Bronchial epithelial cell (primary cell): ENCODE measurements around the gene SYAP1. TPM values are rescaled to one million over a fixed set of nuclear protein-coding genes. Genes with fewer than 3 reads are reported as not detected.

Experiments used
- DNase-seq: peaks from one replicate; pipeline ENCODE4 v3.0.0-alpha.2; 2010; ENCODE audit warnings: low read depth
- FAIRE-seq: peaks from 2 replicates; lab custom pipeline; 2011; peaks lifted over from hg19 to GRCh38; lab: Jason Lieb, UNC
- H3K27me3 ChIP-seq: 2 replicates; pipeline ENCODE4 v1.5.1; 2011; ENCODE audit warnings: low read length; ENCODE audit not compliant: control insufficient read depth, insufficient read depth
- H3K36me3 ChIP-seq: 2 replicates; pipeline ENCODE4 v1.5.1; 2011; ENCODE audit warnings: low read length; ENCODE audit not compliant: control insufficient read depth, insufficient read depth
- H3K4me3 ChIP-seq: 2 replicates; pipeline ENCODE4 v1.5.1; 2011; ENCODE audit warnings: mild to moderate bottlenecking, low read depth, low read length, control low read depth
- CTCF ChIP-seq: IDR thresholded peaks from 2 replicates; pipeline ENCODE4 v1.5.1; 2011; ENCODE audit warnings: mild to moderate bottlenecking, moderate library complexity, low read length, control low read depth, inconsistent platforms; ENCODE audit not compliant: insufficient read depth, severe bottlenecking
- total RNA-seq: library from RNA; depleted of rRNA; stranded (reverse); fragments of >200 nt; gene quantifications from 2 replicates; pipeline ENCODE4 v1.2.1, GENCODE V29; 2014

The SYAP1 gene
- total RNA-seq, 1 donor from 2014 or later, result 21.1 TPM

GRCh38 chrX:16785247-16786138 is 66.1 kb downstream of the SYAP1 start:
- no peak for DNase-seq
- FAIRE-seq, result no peak
- H3K36me3 ChIP-seq, result no peaks in the 10 kb centered on the region
- no peaks in the 10 kb centered on the region for H3K27me3 ChIP-seq
- no peak for TF ChIP-seq CTCF
- peak overlapping the region; percentile 48 for H3K4me3 ChIP-seq

GRCh38 chrX:16786139-16786790 is 66.9 kb downstream of the SYAP1 start, which contains the start of gene TXLNG:
Gene TXLNG, plus strand, starts transcription at chrX:16786466. Its CDS starts 22 bp downstream, at chrX:16786488.
- H3K36me3 ChIP-seq, result no peaks in the 10 kb centered on the region
- TF ChIP-seq CTCF, result no peak
- peak within 1 kb of the TSS; percentile 65 for H3K4me3 ChIP-seq
- H3K27me3 ChIP-seq, result no peaks in the 10 kb centered on the region
- FAIRE-seq, result peak; percentile 86
- peak; percentile 95 for DNase-seq

GRCh38 chrX:16786791-16787735 is 67.7 kb downstream of the SYAP1 start:
- no peak for DNase-seq
- H3K4me3 ChIP-seq, result peak overlapping the region; percentile 65
- no peaks in the 10 kb centered on the region for H3K36me3 ChIP-seq
- TF ChIP-seq CTCF, result no peak
- H3K27me3 ChIP-seq, result no peaks in the 10 kb centered on the region
- no peak for FAIRE-seq

GRCh38 chrX:16788477-16788876 is 69.1 kb downstream of the SYAP1 start:
- FAIRE-seq (no peak), DNase-seq (no peak)
- no peak for TF ChIP-seq CTCF

GRCh38 chrX:16796298-16796697 is 76.9 kb downstream of the SYAP1 start:
- DNase-seq, result no peak
- Histone ChIP-seq H3K36me3 (no peaks in the 10 kb centered on the region), H3K4me3 (no peak overlapping the region), H3K27me3 (no peaks in the 10 kb centered on the region)
- no peak for TF ChIP-seq CTCF
- FAIRE-seq, result no peak

More at GRCh38 chrX:16788477-16788876, 69.1 kb downstream of the SYAP1 start:
- Histone ChIP-seq H3K36me3 (no peaks in the 10 kb centered on the region), H3K4me3 (no peak overlapping the region), H3K27me3 (no peaks in the 10 kb centered on the region)
